Lower leg skin (tissue), 3 donors: ENCODE data around the gene DIS3L2.

ENCODE experiments used
- POLR2A ChIP-seq, 2 donors: fragments of 450-650 bp; IDR thresholded peaks; one replicate each; pipeline ENCODE4 v1.6.1; 2016 to 2017; ENCODE audit warnings: antibody characterized with exemption in 2 of 2, mild to moderate bottlenecking in 1 of 2, moderate library complexity in 1 of 2
- TF ChIP-seq, protein P1 (sequence below), 3 donors: fragments of 450-650 bp; IDR thresholded peaks; one replicate each; pipeline ENCODE4 v1.5.1; 2016; ENCODE audit warnings: antibody characterized with exemption in 3 of 3, mild to moderate bottlenecking in 3 of 3, moderate library complexity in 2 of 3

DNA sequence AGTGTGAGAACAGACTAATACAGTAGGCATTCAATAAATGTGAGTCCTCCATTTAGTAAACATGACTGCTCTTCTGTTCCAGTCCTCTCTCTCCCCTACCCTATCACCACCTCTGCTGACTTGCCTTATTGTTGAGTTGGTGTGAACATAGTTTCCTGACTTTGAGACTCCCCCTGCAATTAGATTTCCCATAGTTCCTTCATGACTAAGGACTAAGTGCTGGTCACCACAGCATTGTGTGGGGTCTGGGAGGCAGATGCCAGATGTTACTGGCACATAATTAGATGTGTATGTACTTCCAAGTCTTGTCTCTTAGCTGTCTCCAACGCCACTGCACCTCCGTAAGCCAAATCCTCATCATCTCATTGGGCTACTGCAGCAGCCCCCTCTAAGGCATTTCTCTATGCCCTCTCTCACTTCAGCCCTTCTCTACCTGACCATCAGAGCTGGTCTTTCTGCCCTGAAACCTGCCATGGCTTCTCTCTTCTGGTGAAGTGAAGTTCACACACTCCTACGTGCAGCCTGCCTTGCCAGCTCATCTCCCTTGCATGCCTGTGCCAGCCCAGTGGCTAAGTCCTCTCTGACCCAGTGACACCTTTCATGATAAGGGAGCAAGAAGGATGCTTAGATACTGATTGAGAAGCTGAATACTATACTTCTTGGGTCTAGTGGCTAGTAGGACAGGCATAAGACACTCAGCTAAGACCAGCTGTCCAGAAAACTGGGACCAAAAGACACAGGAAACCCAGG is 335.4 kb downstream of the DIS3L2 start:
- TF ChIP-seq, protein P1, sequence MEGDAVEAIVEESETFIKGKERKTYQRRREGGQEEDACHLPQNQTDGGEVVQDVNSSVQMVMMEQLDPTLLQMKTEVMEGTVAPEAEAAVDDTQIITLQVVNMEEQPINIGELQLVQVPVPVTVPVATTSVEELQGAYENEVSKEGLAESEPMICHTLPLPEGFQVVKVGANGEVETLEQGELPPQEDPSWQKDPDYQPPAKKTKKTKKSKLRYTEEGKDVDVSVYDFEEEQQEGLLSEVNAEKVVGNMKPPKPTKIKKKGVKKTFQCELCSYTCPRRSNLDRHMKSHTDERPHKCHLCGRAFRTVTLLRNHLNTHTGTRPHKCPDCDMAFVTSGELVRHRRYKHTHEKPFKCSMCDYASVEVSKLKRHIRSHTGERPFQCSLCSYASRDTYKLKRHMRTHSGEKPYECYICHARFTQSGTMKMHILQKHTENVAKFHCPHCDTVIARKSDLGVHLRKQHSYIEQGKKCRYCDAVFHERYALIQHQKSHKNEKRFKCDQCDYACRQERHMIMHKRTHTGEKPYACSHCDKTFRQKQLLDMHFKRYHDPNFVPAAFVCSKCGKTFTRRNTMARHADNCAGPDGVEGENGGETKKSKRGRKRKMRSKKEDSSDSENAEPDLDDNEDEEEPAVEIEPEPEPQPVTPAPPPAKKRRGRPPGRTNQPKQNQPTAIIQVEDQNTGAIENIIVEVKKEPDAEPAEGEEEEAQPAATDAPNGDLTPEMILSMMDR (IDR thresholded peaks at IDR 0.05): no peak
- TF ChIP-seq POLR2A (IDR thresholded peaks at IDR 0.05): no peak
